ENCODE results near the gene GPRIN2.
A peak's percentile ranks its signal among the peaks of the same experiment; 100 is the strongest.

GPRIN2 gene

GRCh38 chr10:46544989-46545791 lies 11.3 kb downstream of the GPRIN2 start:
- DNase-seq (ENCODE audit: low read depth), result no peak
- H3K4me3 ChIP-seq (ENCODE audit: low read length), result no peak overlapping the region
- peak; percentile 59 for TF ChIP-seq CTCF (conservative IDR thresholded peaks at IDR 0.05; ENCODE audit: low read depth, low read length)

GRCh38 chr10:46543466-46544377 lies 12.7 kb downstream of the GPRIN2 start:
- TF ChIP-seq CTCF (conservative IDR thresholded peaks at IDR 0.05; ENCODE audit: low read depth, low read length), result no peak
- no peak for DNase-seq (ENCODE audit: low read depth)

GRCh38 chr10:46542567-46543465 lies 13.6 kb downstream of the GPRIN2 start:
- no peak overlapping the region for H3K4me3 ChIP-seq (ENCODE audit: low read length)
- no peak for TF ChIP-seq CTCF (conservative IDR thresholded peaks at IDR 0.05; ENCODE audit: low read depth, low read length)
- no peak for DNase-seq (ENCODE audit: low read depth)

More at GRCh38 chr10:46543466-46544377, 12.7 kb downstream of the GPRIN2 start:
- H3K4me3 ChIP-seq (ENCODE audit: low read length), result no peak overlapping the region

DNA sequence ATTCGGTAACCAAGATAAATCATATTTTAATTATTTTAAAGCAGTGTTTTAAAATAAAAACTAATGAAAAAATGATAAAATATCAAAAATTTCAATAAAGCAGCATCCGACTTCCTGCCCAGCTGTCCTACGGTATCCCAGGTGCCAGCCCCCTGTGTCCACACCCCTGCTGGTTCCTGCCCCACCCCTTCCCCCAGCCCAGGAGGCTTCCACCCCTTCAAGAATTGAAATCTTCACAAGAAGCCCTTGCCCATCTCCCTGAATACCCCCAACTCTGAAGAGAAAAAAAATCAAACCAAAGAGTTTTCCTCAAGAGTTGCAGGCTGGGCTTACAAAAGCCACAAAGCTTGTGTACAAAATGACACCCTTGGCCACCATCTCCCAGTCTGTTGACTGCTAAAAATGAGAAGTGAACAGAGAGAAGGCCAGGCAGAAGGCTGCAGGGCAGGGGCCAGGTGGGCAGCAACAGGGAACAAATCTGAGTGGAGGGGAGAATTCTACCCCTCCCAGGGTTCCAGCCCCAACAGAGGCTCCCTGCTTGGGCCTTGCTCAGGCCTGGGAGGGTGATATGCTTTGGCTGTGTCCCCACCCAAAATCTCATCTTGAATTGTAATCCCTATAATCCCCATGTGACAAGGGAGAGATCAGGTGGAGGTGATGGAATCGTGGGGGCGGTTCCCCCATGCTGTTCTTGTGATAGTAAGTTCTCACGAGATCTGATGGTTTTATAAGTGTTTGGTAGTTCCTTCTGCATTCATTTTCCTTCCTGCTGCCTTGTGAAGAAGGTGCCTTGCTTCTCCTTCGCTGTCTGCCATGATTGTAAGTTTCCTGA lies 14.5 kb downstream of the GPRIN2 start:
- DNase-seq (ENCODE audit: low read depth), result no peak
- no peak overlapping the region for H3K4me3 ChIP-seq (ENCODE audit: low read length)
- TF ChIP-seq CTCF (conservative IDR thresholded peaks at IDR 0.05; ENCODE audit: low read depth, low read length), result no peak

- peak; percentile 30 for TF ChIP-seq CTCF (conservative IDR thresholded peaks at IDR 0.05; ENCODE audit: low read depth, low read length)
- H3K4me3 ChIP-seq (ENCODE audit: low read length), result peak overlapping the region; percentile 34
- DNase-seq (ENCODE audit: low read depth), result no peak
Observed at GRCh38 chr10:46541017-46541661, 15.3 kb downstream of the GPRIN2 start.
